Prostate gland (tissue), 2 donors: ENCODE data around the gene ZNF664. TPM values are rescaled to one million over a fixed set of nuclear protein-coding genes. Genes with fewer than 3 reads are reported as not detected.
A peak's percentile ranks its signal among the peaks of the same experiment; 100 is the strongest.

Experiments used
- DNase-seq: peaks from one replicate; pipeline ENCODE4 v3.0.0-alpha.2; 2019; ENCODE audit warnings: low spot score
- H3K27ac ChIP-seq, 2 donors: fragments of 200-600 bp; sonication (generic); 2 replicates each; pipeline ENCODE4 v1.5.1; 2017 to 2019
- H3K27me3 ChIP-seq: fragments of 200-600 bp; sonication (generic); replicated peaks from 2 replicates; pipeline ENCODE4 v1.5.1; 2019; ENCODE audit not compliant: insufficient read depth
- H3K36me3 ChIP-seq, 2 donors: fragments of 200-600 bp; sonication (generic); 1 replicate in 1 of 2; 2 replicates in 1 of 2; pipeline versions ENCODE4 v1.5.1 to v1.8.1; 2017 to 2019
- H3K4me1 ChIP-seq: fragments of 200-600 bp; sonication (generic); replicated peaks from 2 replicates; pipeline ENCODE4 v1.5.1; 2019
- H3K4me3 ChIP-seq, 2 donors: fragments of 200-600 bp; sonication (generic); 2 replicates each; pipeline ENCODE4 v1.5.1; 2017 to 2019
- H3K9me3 ChIP-seq: fragments of 200-600 bp; sonication (generic); 2 replicates; pipeline ENCODE4 v1.5.1; 2017
- POLR2A ChIP-seq: fragments of 450-650 bp; IDR thresholded peaks from one replicate; pipeline ENCODE4 v1.6.1; 2016; ENCODE audit warnings: antibody characterized with exemption, mild to moderate bottlenecking
- POLR2AphosphoS5 ChIP-seq: sonication (generic); formaldehyde crosslinking; IDR thresholded peaks from one replicate; pipeline ENCODE4 v1.6.1; 2017; ENCODE audit warnings: antibody characterized with exemption
- WGBS: methylation state at CpG from one replicate; pipeline ENCODE4 v1.1.5; 2018; 5-methylcytosine and 5-hydroxymethylcytosine counted together
- intact Hi-C: fragments of 100-400 bp; cut with DNase I; formaldehyde crosslinking; loops from one replicate; pipeline ENCODE4 v1.14.2; 2022
- total RNA-seq, 2 donors: library from RNA; depleted of rRNA; stranded (reverse); fragments of >200 nt; gene quantifications; one replicate each; pipeline ENCODE4 v1.1.0, GENCODE V29; 2016
- TF ChIP-seq, protein P1 (sequence below), 4 experiments: fragments of 200-600 bp in 2 of 4; fragments of 450-650 bp in 2 of 4; sonication (generic) in 2 of 4; IDR thresholded peaks; 1 replicate in 3 of 4; 2 replicates in 1 of 4; pipeline ENCODE4 v1.5.1; 2016 to 2019; ENCODE audit warnings: antibody characterized with exemption in 4 of 4, mild to moderate bottlenecking in 2 of 4, moderate library complexity in 2 of 4

Gene ZNF664
- total RNA-seq, 2 donors from 2014 or later = 59.4 to 70.5 TPM

DNA sequence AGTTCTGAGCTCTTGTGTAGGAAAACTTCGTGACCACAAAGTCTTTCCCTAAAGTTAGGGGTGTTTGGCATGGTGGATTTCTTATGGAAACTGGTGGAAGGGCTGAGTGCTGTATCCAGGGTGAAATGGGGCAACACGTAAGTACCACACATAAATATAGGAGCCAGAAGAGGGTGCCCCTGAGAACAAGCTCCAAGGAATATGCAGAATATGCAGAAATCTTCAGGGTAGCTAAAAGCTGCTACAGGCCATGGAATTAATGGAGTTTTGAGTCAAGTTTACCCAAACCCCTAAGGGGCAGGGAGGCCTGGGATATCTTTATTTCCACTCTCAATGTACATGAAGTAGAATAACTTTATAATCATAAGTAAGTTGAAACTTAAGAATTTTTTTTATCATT, 44.0 kb downstream of the ZNF664 start:
- intact Hi-C loops = no loop called here
- no peaks in the 10 kb centered on the region for H3K27me3 ChIP-seq
- H3K27ac ChIP-seq = no peak overlapping the region
- H3K36me3 ChIP-seq = no peaks in the 10 kb centered on the region
- H3K4me3 ChIP-seq = no peak overlapping the region
- H3K4me1 ChIP-seq = no peaks in the 10 kb centered on the region
- no peak for DNase-seq
- WGBS = 97% methylated on average over 2 of the region's 2 CpGs
- TF ChIP-seq, protein P1, sequence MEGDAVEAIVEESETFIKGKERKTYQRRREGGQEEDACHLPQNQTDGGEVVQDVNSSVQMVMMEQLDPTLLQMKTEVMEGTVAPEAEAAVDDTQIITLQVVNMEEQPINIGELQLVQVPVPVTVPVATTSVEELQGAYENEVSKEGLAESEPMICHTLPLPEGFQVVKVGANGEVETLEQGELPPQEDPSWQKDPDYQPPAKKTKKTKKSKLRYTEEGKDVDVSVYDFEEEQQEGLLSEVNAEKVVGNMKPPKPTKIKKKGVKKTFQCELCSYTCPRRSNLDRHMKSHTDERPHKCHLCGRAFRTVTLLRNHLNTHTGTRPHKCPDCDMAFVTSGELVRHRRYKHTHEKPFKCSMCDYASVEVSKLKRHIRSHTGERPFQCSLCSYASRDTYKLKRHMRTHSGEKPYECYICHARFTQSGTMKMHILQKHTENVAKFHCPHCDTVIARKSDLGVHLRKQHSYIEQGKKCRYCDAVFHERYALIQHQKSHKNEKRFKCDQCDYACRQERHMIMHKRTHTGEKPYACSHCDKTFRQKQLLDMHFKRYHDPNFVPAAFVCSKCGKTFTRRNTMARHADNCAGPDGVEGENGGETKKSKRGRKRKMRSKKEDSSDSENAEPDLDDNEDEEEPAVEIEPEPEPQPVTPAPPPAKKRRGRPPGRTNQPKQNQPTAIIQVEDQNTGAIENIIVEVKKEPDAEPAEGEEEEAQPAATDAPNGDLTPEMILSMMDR (IDR thresholded peaks at IDR 0.05) = no peak
- TF ChIP-seq POLR2A (no peak), POLR2AphosphoS5 (no peak)
- H3K9me3 ChIP-seq = no peaks in the 10 kb centered on the region

DNA sequence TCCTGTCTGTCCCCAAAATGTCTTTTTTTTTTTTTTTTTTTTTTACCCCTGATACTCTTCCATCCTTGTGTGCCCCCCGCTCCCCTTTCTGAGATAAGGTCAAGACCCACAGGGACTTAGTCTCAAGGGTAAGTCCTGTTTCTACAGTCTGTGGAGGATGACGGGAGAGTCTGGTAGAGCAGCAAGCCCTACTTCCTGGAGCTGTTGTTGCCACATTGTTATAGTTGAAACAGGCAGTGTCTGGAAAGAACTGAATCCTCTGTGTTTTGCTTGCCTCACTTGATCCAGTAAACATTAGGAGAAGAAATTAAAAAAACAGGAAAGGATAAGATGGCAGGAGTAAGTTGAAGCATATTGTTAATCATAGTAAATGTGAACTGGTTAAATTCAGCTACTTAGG, 45.5 kb downstream of the ZNF664 start:
- no peak for TF ChIP-seq POLR2AphosphoS5
- no peak for TF ChIP-seq POLR2A
- TF ChIP-seq, protein P1 (IDR thresholded peaks at IDR 0.05) = no peak
- no peak for DNase-seq
- Histone ChIP-seq H3K36me3 (no peaks in the 10 kb centered on the region), H3K9me3 (no peaks in the 10 kb centered on the region), H3K27me3 (no peaks in the 10 kb centered on the region), H3K4me3 (no peak overlapping the region), H3K4me1 (no peaks in the 10 kb centered on the region), H3K27ac (no peak overlapping the region)
- 80% methylated on average over 2 of the region's 2 CpGs for WGBS
- intact Hi-C loops = no loop called here

GRCh38 chr12:124019115-124019514, 46.1 kb downstream of the ZNF664 start:
- H3K27me3 ChIP-seq = no peaks in the 10 kb centered on the region
- H3K9me3 ChIP-seq = no peaks in the 10 kb centered on the region
- TF ChIP-seq POLR2AphosphoS5 (no peak), POLR2A (no peak)
- TF ChIP-seq, protein P1 (IDR thresholded peaks at IDR 0.05) = no peak
- H3K4me1 ChIP-seq = no peaks in the 10 kb centered on the region
- H3K4me3 ChIP-seq = no peak overlapping the region
- no peak overlapping the region for H3K27ac ChIP-seq
- no peak for DNase-seq
- H3K36me3 ChIP-seq = no peaks in the 10 kb centered on the region
- intact Hi-C loops = no loop called here

GRCh38 chr12:124020514-124020949, 47.5 kb downstream of the ZNF664 start:
- no peaks in the 10 kb centered on the region for H3K9me3 ChIP-seq
- no peaks in the 10 kb centered on the region for H3K36me3 ChIP-seq
- no peaks in the 10 kb centered on the region for H3K27me3 ChIP-seq
- WGBS = 46% methylated on average over 2 of the region's 2 CpGs
- TF ChIP-seq, protein P1 (IDR thresholded peaks at IDR 0.05) = no peak
- TF ChIP-seq POLR2A (no peak), POLR2AphosphoS5 (no peak)
- intact Hi-C loops = no loop called here
- H3K27ac ChIP-seq = no peak overlapping the region
- DNase-seq = no peak
- no peaks in the 10 kb centered on the region for H3K4me1 ChIP-seq
- H3K4me3 ChIP-seq = no peak overlapping the region

GRCh38 chr12:124021007-124021406, 48.0 kb downstream of the ZNF664 start:
- no peak for TF ChIP-seq POLR2A
- TF ChIP-seq, protein P1 (IDR thresholded peaks at IDR 0.05) = no peak
- TF ChIP-seq POLR2AphosphoS5 = no peak
- intact Hi-C loops = no loop called here
- no peak for DNase-seq
- Histone ChIP-seq H3K4me1 (no peaks in the 10 kb centered on the region), H3K36me3 (no peaks in the 10 kb centered on the region), H3K9me3 (no peaks in the 10 kb centered on the region), H3K27ac (peak overlapping the region in 1 of 2 donors; percentile 15), H3K27me3 (no peaks in the 10 kb centered on the region), H3K4me3 (no peak overlapping the region)
- 63% methylated on average over 3 of the region's 3 CpGs for WGBS
